OCI-LY1 (cell line): ENCODE measurements around the gene ZNF80.

Experiments used
- H2AFZ ChIP-seq: fragments of 200-600 bp; sonication (generic), shearing (Covaris generic); 2 replicates; pipeline ENCODE4 v1.6.0; 2014; ENCODE audit warnings: antibody characterized with exemption, mild to moderate bottlenecking, low read length
- H3F3A ChIP-seq: fragments of 200-600 bp; sonication (generic), shearing (Covaris generic); 2 replicates; pipeline ENCODE4 v1.6.0; 2014; ENCODE audit warnings: mild to moderate bottlenecking, antibody characterized with exemption, low read length, moderate library complexity; ENCODE audit not compliant: insufficient read depth
- H3K27ac ChIP-seq: fragments of 200-600 bp; sonication (generic); 2 replicates; pipeline ENCODE4 v1.5.1; 2014; ENCODE audit warnings: low read length, mixed run types, mild to moderate bottlenecking, low read depth; ENCODE audit not compliant: poor library complexity, severe bottlenecking
- H3K27me3 ChIP-seq: fragments of 200-600 bp; sonication (generic); 2 replicates; pipeline ENCODE4 v1.6.0; 2014; ENCODE audit warnings: antibody characterized with exemption, mild to moderate bottlenecking, low read length, moderate library complexity; ENCODE audit not compliant: insufficient read depth
- H3K36me3 ChIP-seq: fragments of 200-600 bp; sonication (generic); 2 replicates; pipeline ENCODE4 v1.6.1; 2014; ENCODE audit warnings: mild to moderate bottlenecking, antibody characterized with exemption, low read length, moderate library complexity, mixed read lengths; ENCODE audit not compliant: insufficient read depth
- H3K4me1 ChIP-seq: fragments of 200-600 bp; sonication (generic); 2 replicates; pipeline ENCODE4 v1.5.1; 2014; ENCODE audit warnings: mild to moderate bottlenecking, low read length, moderate library complexity; ENCODE audit not compliant: insufficient read depth, severe bottlenecking
- H3K4me2 ChIP-seq: fragments of 200-600 bp; sonication (generic), shearing (Covaris generic); 2 replicates; pipeline ENCODE4 v1.6.1; 2014; ENCODE audit warnings: low read length
- H3K4me3 ChIP-seq: fragments of 200-600 bp; sonication (generic); 2 replicates; pipeline ENCODE4 v1.5.1; 2014; ENCODE audit warnings: low read length, low read depth, mild to moderate bottlenecking, mixed read lengths; ENCODE audit not compliant: poor library complexity, severe bottlenecking
- H3K79me2 ChIP-seq: fragments of 200-600 bp; shearing (Covaris generic); 2 replicates; pipeline ENCODE4 v1.6.1; 2016; ENCODE audit warnings: mixed run types, low read length, mixed read lengths; ENCODE audit not compliant: insufficient read depth
- H3K9ac ChIP-seq: fragments of 200-600 bp; sonication (generic), shearing (Covaris generic); 2 replicates; pipeline ENCODE4 v1.6.1; 2014; ENCODE audit warnings: mild to moderate bottlenecking, low read length, mixed read lengths
- H3K9me2 ChIP-seq: fragments of 200-600 bp; sonication (generic), shearing (Covaris generic); 2 replicates; pipeline ENCODE4 v1.6.1; 2014; ENCODE audit warnings: low read depth, mild to moderate bottlenecking, low read length, mixed read lengths
- H3K9me3 ChIP-seq: fragments of 200-600 bp; shearing (Covaris generic); 2 replicates; pipeline ENCODE4 v1.6.1; 2014; ENCODE audit warnings: low read length, mixed read lengths
- H4K20me1 ChIP-seq: fragments of 200-600 bp; sonication (generic), shearing (Covaris generic); 2 replicates; pipeline ENCODE4 v1.6.0; 2016; ENCODE audit warnings: mild to moderate bottlenecking, low read length; ENCODE audit not compliant: insufficient read depth
- CTCF ChIP-seq: fragments of 200-600 bp; sonication (generic), shearing (Covaris generic); IDR thresholded peaks from 2 replicates; pipeline ENCODE4 v1.5.1; 2017; ENCODE audit warnings: mild to moderate bottlenecking, antibody characterized with exemption, low read length, moderate library complexity, mixed read lengths
- EZH2 ChIP-seq: fragments of 200-600 bp; sonication (generic), shearing (Covaris generic); IDR thresholded peaks from 2 replicates; pipeline ENCODE4 v1.8.0; 2017; ENCODE audit warnings: borderline replicate concordance, mixed run types, mild to moderate bottlenecking, antibody characterized with exemption, low read length, moderate library complexity, mixed read lengths

The ZNF80 gene

GRCh38 chr3:114194750-114195149 lies 42.6 kb downstream of the ZNF80 start:
- Histone ChIP-seq H3K9me3 (no peaks in the 10 kb centered on the region), H3K27ac (no peak overlapping the region), H3K4me2 (no peak overlapping the region), H3K79me2 (no peaks in the 10 kb centered on the region), H3K36me3 (no peaks in the 10 kb centered on the region), H3K9me2 (no peaks in the 10 kb centered on the region), H3F3A (no peaks in the 10 kb centered on the region), H2AFZ (no peak overlapping the region), H3K4me1 (no peaks in the 10 kb centered on the region), H4K20me1 (no peaks in the 10 kb centered on the region), H3K4me3 (no peak overlapping the region), H3K27me3 (no peaks in the 10 kb centered on the region), H3K9ac (no peak overlapping the region)
- TF ChIP-seq CTCF (no peak), EZH2 (no peak)

- Histone ChIP-seq H3K4me3 (no peak overlapping the region), H3K9ac (no peak overlapping the region), H3K9me3 (no peaks in the 10 kb centered on the region), H3K4me2 (no peak overlapping the region), H3K79me2 (no peaks in the 10 kb centered on the region), H4K20me1 (no peaks in the 10 kb centered on the region), H3F3A (no peaks in the 10 kb centered on the region), H3K27ac (no peak overlapping the region), H3K4me1 (no peaks in the 10 kb centered on the region), H3K9me2 (no peaks in the 10 kb centered on the region), H2AFZ (no peak overlapping the region), H3K36me3 (no peaks in the 10 kb centered on the region), H3K27me3 (no peaks in the 10 kb centered on the region)
- TF ChIP-seq EZH2 = no peak
Observed at GRCh38 chr3:114192136-114192535, 45.2 kb downstream of the ZNF80 start.

- H3K4me2 ChIP-seq = no peak overlapping the region
- no peaks in the 10 kb centered on the region for H3K9me2 ChIP-seq
- H4K20me1 ChIP-seq = no peaks in the 10 kb centered on the region
- TF ChIP-seq EZH2 (no peak), CTCF (no peak)
- no peaks in the 10 kb centered on the region for H3K79me2 ChIP-seq
- peaks cover 5% of the 10 kb centered on the region; the same call in 1 of the 2 replicates for H3K9me3 ChIP-seq
- no peak overlapping the region for H3K9ac ChIP-seq
- no peak overlapping the region for H3K27ac ChIP-seq
- no peaks in the 10 kb centered on the region for H3K36me3 ChIP-seq
- no peak overlapping the region for H3K4me3 ChIP-seq
- H2AFZ ChIP-seq = no peak overlapping the region
- H3K4me1 ChIP-seq = no peaks in the 10 kb centered on the region
- H3K27me3 ChIP-seq = no peaks in the 10 kb centered on the region
- no peaks in the 10 kb centered on the region for H3F3A ChIP-seq
Observed at GRCh38 chr3:114186501-114186900, 50.9 kb downstream of the ZNF80 start.
